Neural cell (in vitro differentiated cells): Measurements from ENCODE around the gene LRRC55. TPM values are rescaled to one million over a fixed set of nuclear protein-coding genes. Genes with fewer than 3 reads are reported as not detected.
A peak's percentile ranks its signal among the peaks of the same experiment; 100 is the strongest.

Experiments used
- H2AFZ ChIP-seq: fragments of 200-600, 300-800 bp; sonication (generic), shearing (Covaris generic); 2 replicates; pipeline ENCODE4 v1.6.0; 2014; ENCODE audit warnings: low read depth, mild to moderate bottlenecking, antibody characterized with exemption, low read length, moderate library complexity
- H3F3A ChIP-seq: fragments of 200-600 bp; shearing (Covaris generic); 2 replicates; pipeline ENCODE4 v1.6.1; 2016; ENCODE audit warnings: mild to moderate bottlenecking, moderate library complexity, mixed read lengths, antibody characterized with exemption, low read length; ENCODE audit not compliant: insufficient read depth, poor library complexity, severe bottlenecking
- H3K27ac ChIP-seq: fragments of 200-600, 300-800 bp; sonication (generic), shearing (Covaris generic); 2 replicates; pipeline ENCODE4 v1.5.1; 2014; ENCODE audit warnings: mild to moderate bottlenecking, low read length, moderate library complexity
- H3K27me3 ChIP-seq: fragments of 300-800, 200-600 bp; sonication (generic), shearing (Covaris generic); 2 replicates; pipeline ENCODE4 v1.6.0; 2014; ENCODE audit warnings: mild to moderate bottlenecking, low read depth, low read length, moderate library complexity; ENCODE audit not compliant: insufficient read depth
- H3K36me3 ChIP-seq: fragments of 300-800, 200-600 bp; sonication (generic), shearing (Covaris generic); 2 replicates; pipeline ENCODE4 v1.5.1; 2014; ENCODE audit warnings: mild to moderate bottlenecking, antibody characterized with exemption, low read length, moderate library complexity; ENCODE audit not compliant: insufficient read depth
- H3K4me2 ChIP-seq: fragments of 300-800, 200-600 bp; sonication (generic), shearing (Covaris generic); 2 replicates; pipeline ENCODE4 v1.6.0; 2014; ENCODE audit warnings: mild to moderate bottlenecking, low read length
- H3K4me3 ChIP-seq: fragments of 300-800, 200-600 bp; sonication (generic), shearing (Covaris generic); 2 replicates; pipeline ENCODE4 v1.5.1; 2014; ENCODE audit warnings: mild to moderate bottlenecking, low read length, moderate library complexity
- H3K79me2 ChIP-seq: fragments of 200-600 bp; shearing (Covaris generic); replicated peaks from 2 replicates; pipeline ENCODE4 v1.6.0; 2014; ENCODE audit warnings: mild to moderate bottlenecking, low read length, moderate library complexity; ENCODE audit not compliant: insufficient read depth
- H3K9ac ChIP-seq: fragments of 300-800, 200-600 bp; sonication (generic), shearing (Covaris generic); 2 replicates; pipeline ENCODE4 v1.6.1; 2016; ENCODE audit warnings: mild to moderate bottlenecking, low read length, mixed read lengths
- H3K9me2 ChIP-seq: fragments of 200-600 bp; shearing (Covaris generic); 2 replicates; pipeline ENCODE4 v1.6.1; 2016; ENCODE audit warnings: mild to moderate bottlenecking, low read length, mixed read lengths; ENCODE audit not compliant: insufficient read depth
- H3K9me3 ChIP-seq: fragments of 200-600, 300-800 bp; sonication (generic), shearing (Covaris generic); 2 replicates; pipeline ENCODE4 v1.6.1; 2016; ENCODE audit warnings: mild to moderate bottlenecking, mixed run types, low read length, moderate library complexity, mixed read lengths
- H4K20me1 ChIP-seq: fragments of 200-600 bp; shearing (Covaris generic); 2 replicates; pipeline ENCODE4 v1.6.1; 2016; ENCODE audit warnings: mild to moderate bottlenecking, mixed run types; ENCODE audit not compliant: insufficient read depth
- EP300 ChIP-seq: fragments of 450-650 bp; conservative IDR thresholded peaks from 2 replicates; pipeline ENCODE4 v1.6.1; 2014; ENCODE audit warnings: antibody characterized with exemption, mild to moderate bottlenecking, moderate library complexity; ENCODE audit not compliant: poor library complexity, severe bottlenecking
- EZH2 ChIP-seq: fragments of 200-600, 300-800 bp; shearing (Covaris generic), sonication (generic); IDR thresholded peaks from 2 replicates; pipeline ENCODE4 v1.6.1; 2014; ENCODE audit warnings: antibody characterized with exemption, low read length, borderline replicate concordance, mild to moderate bottlenecking; ENCODE audit not compliant: insufficient read depth, poor library complexity, severe bottlenecking
- MXI1 ChIP-seq: fragments of 450-650 bp; conservative IDR thresholded peaks from 2 replicates; pipeline ENCODE4 v1.6.1; 2014; ENCODE audit warnings: antibody characterized with exemption, mild to moderate bottlenecking; ENCODE audit not compliant: poor library complexity, severe bottlenecking
- POLR2AphosphoS5 ChIP-seq: IDR thresholded peaks from 2 replicates; pipeline ENCODE4 v1.6.1; 2012
- RAD21 ChIP-seq: fragments of 450-650 bp; conservative IDR thresholded peaks from 2 replicates; pipeline ENCODE4 v1.6.1; 2014; ENCODE audit warnings: antibody characterized with exemption, mild to moderate bottlenecking, moderate library complexity
- SMC3 ChIP-seq: fragments of 450-650 bp; conservative IDR thresholded peaks from 2 replicates; pipeline ENCODE4 v1.6.1; 2014; ENCODE audit warnings: antibody characterized with exemption, mild to moderate bottlenecking, moderate library complexity; ENCODE audit not compliant: poor library complexity
- TAF1 ChIP-seq: IDR thresholded peaks from 2 replicates; pipeline ENCODE4 v1.6.1; 2012; ENCODE audit warnings: low read depth
- polyA minus RNA-seq: library from RNA; depleted of rRNA, polyadenylated mRNA; stranded (reverse); fragments of >200 nt; gene quantifications from 2 replicates; pipeline ENCODE4 v1.2.3, GENCODE V29; 2014
- polyA plus RNA-seq: library from polyadenylated mRNA; depleted of rRNA; stranded (reverse); fragments of >200 nt; gene quantifications from 2 replicates; pipeline ENCODE4 v1.2.3, GENCODE V29; 2014
- TF ChIP-seq, protein P1 (sequence below): IDR thresholded peaks from 2 replicates; pipeline ENCODE4 v1.6.1; 2012; ENCODE audit warnings: borderline replicate concordance
- TF ChIP-seq, protein P2 (sequence below): fragments of 450-650 bp; IDR thresholded peaks from 2 replicates; pipeline ENCODE4 v1.5.1; 2014; ENCODE audit warnings: antibody characterized with exemption, mild to moderate bottlenecking, moderate library complexity; ENCODE audit not compliant: poor library complexity, severe bottlenecking

Gene LRRC55, protein sequence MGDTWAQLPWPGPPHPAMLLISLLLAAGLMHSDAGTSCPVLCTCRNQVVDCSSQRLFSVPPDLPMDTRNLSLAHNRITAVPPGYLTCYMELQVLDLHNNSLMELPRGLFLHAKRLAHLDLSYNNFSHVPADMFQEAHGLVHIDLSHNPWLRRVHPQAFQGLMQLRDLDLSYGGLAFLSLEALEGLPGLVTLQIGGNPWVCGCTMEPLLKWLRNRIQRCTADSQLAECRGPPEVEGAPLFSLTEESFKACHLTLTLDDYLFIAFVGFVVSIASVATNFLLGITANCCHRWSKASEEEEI
- polyA plus RNA-seq (2.8 and 3.3 TPM in 2 replicates), polyA minus RNA-seq (4.6 and 6.0 TPM in 2 replicates)

DNA sequence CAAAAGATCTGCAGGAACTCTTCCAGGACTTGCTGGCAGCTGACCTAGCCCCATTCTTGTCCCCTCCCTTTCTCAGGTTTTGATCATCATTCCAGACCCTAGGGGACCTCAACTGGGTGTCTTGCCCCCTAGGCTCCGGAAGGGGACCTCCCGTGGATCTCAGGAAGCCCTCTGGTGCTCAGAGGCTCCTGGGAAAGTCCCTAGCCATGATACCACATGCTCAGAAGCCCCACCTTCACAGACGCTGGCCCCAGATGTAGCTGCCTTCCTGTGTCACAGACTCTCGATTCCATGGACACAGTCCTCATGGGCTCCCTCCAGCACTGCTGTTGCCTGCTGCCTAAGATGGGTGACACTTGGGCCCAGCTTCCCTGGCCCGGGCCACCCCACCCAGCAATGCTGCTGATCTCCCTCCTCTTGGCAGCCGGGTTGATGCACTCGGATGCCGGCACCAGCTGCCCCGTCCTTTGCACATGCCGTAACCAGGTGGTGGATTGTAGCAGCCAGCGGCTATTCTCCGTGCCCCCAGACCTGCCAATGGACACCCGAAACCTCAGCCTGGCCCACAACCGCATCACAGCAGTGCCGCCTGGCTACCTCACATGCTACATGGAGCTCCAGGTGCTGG lies at the start of gene LRRC55:
Gene LRRC55, plus strand, starts transcription at position 276 of the 628 bp plus-strand sequence. Its CDS starts 70 bp downstream, at position 346.
- H3K27me3 ChIP-seq: no peaks in the 10 kb centered on the region
- peak within 1 kb of the TSS; percentile 65 for H3K4me3 ChIP-seq
- H3K79me2 ChIP-seq: peaks cover 8% of the 10 kb centered on the region
- no peaks in the 10 kb centered on the region for H3F3A ChIP-seq
- H3K36me3 ChIP-seq: no peaks in the 10 kb centered on the region
- peak within 1 kb of the TSS; percentile 68 for H3K9ac ChIP-seq
- TF ChIP-seq EZH2 (no peak), RAD21 (no peak), MXI1 (no peak), SMC3 (no peak), TAF1 (no peak), POLR2AphosphoS5 (no peak), EP300 (no peak)
- TF ChIP-seq, protein P1, sequence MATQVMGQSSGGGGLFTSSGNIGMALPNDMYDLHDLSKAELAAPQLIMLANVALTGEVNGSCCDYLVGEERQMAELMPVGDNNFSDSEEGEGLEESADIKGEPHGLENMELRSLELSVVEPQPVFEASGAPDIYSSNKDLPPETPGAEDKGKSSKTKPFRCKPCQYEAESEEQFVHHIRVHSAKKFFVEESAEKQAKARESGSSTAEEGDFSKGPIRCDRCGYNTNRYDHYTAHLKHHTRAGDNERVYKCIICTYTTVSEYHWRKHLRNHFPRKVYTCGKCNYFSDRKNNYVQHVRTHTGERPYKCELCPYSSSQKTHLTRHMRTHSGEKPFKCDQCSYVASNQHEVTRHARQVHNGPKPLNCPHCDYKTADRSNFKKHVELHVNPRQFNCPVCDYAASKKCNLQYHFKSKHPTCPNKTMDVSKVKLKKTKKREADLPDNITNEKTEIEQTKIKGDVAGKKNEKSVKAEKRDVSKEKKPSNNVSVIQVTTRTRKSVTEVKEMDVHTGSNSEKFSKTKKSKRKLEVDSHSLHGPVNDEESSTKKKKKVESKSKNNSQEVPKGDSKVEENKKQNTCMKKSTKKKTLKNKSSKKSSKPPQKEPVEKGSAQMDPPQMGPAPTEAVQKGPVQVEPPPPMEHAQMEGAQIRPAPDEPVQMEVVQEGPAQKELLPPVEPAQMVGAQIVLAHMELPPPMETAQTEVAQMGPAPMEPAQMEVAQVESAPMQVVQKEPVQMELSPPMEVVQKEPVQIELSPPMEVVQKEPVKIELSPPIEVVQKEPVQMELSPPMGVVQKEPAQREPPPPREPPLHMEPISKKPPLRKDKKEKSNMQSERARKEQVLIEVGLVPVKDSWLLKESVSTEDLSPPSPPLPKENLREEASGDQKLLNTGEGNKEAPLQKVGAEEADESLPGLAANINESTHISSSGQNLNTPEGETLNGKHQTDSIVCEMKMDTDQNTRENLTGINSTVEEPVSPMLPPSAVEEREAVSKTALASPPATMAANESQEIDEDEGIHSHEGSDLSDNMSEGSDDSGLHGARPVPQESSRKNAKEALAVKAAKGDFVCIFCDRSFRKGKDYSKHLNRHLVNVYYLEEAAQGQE: no peak
- TF ChIP-seq, protein P2, sequence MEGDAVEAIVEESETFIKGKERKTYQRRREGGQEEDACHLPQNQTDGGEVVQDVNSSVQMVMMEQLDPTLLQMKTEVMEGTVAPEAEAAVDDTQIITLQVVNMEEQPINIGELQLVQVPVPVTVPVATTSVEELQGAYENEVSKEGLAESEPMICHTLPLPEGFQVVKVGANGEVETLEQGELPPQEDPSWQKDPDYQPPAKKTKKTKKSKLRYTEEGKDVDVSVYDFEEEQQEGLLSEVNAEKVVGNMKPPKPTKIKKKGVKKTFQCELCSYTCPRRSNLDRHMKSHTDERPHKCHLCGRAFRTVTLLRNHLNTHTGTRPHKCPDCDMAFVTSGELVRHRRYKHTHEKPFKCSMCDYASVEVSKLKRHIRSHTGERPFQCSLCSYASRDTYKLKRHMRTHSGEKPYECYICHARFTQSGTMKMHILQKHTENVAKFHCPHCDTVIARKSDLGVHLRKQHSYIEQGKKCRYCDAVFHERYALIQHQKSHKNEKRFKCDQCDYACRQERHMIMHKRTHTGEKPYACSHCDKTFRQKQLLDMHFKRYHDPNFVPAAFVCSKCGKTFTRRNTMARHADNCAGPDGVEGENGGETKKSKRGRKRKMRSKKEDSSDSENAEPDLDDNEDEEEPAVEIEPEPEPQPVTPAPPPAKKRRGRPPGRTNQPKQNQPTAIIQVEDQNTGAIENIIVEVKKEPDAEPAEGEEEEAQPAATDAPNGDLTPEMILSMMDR: no peak
- no peaks in the 10 kb centered on the region for H3K9me3 ChIP-seq
- no peak within 1 kb of the TSS for H2AFZ ChIP-seq
- no peaks in the 10 kb centered on the region for H3K9me2 ChIP-seq
- H4K20me1 ChIP-seq: no peaks in the 10 kb centered on the region
- H3K27ac ChIP-seq: peak within 1 kb of the TSS; percentile 69
- peak within 1 kb of the TSS; percentile 49 for H3K4me2 ChIP-seq

DNA sequence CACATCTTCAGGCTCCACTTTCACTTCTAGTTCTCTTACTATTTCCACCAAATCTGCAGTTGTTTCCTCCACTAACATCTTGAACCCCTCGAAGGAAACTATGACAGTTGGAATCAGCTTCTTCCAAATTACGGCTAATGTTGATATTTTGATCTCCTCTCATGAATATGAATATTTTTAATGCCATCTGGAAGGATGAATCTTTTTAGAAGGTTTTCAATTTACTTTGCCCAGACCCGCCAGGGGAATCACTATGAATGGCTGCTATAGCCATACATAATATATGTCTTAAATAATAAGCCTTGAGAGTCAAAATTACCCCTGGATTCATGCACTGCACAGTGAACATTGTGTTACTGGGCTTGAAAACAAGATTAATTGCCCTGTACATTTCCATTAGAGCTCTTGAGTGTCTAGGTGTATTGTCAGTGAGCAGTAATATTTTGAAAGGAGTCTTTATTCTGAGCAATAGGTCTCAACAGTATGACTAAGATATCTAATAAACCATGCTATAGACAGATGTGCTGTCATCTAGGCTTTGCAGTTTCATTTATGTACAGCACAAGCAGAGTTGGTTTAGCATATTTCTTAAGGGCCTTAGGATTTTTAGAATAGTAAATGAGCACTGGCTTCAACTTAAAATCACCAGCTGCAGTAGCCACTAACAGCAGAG lies 48.3 kb upstream of the LRRC55 start:
- H4K20me1 ChIP-seq: no peaks in the 10 kb centered on the region
- H3K27ac ChIP-seq: no peak overlapping the region
- no peaks in the 10 kb centered on the region for H3K9me3 ChIP-seq
- H3K4me3 ChIP-seq: no peak overlapping the region
- H3K36me3 ChIP-seq: no peaks in the 10 kb centered on the region
- no peaks in the 10 kb centered on the region for H3K79me2 ChIP-seq
- no peak overlapping the region for H3K4me2 ChIP-seq
- no peaks in the 10 kb centered on the region for H3F3A ChIP-seq
- no peak overlapping the region for H3K9ac ChIP-seq
- H2AFZ ChIP-seq: no peak overlapping the region
- no peaks in the 10 kb centered on the region for H3K27me3 ChIP-seq
- no peak for TF ChIP-seq MXI1
- no peak for TF ChIP-seq TAF1
- no peak for TF ChIP-seq EZH2
- TF ChIP-seq, protein P2: no peak
- no peaks in the 10 kb centered on the region for H3K9me2 ChIP-seq
